GM19099 (cell line): ENCODE measurements around the gene BCAS2.

ENCODE experiments used
- POLR2A ChIP-seq: IDR thresholded peaks from 3 replicates; pipeline ENCODE4 v1.6.1; 2011; ENCODE audit warnings: low read depth; ENCODE audit not compliant: insufficient read length; ENCODE audit errors: extremely low read depth

The BCAS2 gene

DNA sequence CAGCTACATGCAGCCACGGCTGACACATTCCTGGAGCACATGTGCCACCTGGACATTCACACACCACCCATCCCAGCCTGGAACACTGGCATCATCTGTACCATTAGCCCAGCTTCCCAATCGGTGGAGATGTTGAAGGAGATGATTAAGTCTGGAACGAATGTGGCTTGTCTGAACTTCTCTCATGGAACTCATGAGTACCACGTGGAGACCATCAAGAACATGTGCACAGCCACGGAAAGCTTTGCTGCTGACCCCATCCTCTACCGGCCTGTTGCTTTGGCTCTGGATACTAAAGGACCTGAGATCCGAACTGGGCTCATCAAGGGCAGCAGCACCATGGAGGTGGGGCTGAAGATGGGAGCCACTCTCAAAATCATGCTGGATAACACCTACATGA is 45.4 kb downstream of the BCAS2 start:
- no peak for TF ChIP-seq POLR2A

DNA sequence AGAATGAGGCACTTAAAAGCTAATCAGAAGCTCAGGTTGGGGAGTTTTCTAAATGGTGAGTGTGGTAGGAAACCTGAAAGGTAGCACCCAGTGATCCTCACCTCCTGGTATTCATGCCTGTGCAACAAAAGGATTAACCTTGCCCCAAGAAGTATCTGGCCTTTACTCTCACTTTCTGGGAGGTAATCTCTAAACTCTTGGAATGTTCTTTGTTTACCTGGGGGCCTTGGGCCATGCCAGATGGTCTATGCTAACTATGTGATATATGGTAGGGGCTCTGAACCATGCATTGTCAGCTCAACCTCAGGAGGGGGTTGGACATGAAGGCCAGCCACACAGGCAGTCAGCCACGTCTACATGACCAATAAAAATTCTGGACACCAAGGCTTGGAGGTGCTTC is 46.0 kb downstream of the BCAS2 start:
- TF ChIP-seq POLR2A = no peak

DNA sequence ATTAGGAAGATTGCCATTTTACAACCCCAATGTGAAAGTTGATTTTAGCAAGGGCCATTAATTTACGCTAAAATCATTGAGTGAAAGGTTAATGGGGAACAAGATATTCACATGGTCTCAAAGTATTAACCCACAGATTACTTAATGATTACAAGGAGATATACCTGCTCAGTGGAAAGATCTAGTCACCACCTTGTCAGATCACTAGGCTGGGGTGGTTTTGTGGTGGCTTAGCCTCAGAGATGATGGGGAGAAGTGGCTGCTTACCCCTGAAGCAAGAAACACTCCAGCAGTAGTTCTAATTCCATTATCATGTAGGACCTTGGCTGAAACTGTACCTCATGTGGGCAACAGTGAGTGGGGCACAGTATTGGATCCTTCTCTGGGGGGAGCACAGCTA is 50.3 kb downstream of the BCAS2 start:
- no peak for TF ChIP-seq POLR2A

DNA sequence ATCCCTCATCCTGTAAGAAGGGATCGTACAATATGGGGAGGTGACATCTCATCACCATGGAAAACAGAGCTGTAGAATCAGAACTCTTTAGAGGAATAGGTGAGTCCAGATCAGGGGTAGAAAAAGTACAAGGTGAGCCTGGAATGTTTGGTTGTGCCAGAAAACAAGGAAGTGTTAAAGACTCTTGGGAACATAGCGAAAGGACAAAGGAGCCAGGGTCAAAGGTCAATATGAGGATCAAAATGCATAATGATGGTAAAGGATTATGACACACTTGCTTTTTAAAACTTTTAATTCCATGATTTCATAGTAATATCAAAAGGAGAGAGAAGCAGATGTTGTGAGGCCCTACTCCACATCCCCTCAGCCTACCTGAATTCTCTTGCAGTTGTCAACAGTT is 51.2 kb downstream of the BCAS2 start:
- TF ChIP-seq POLR2A = no peak

DNA sequence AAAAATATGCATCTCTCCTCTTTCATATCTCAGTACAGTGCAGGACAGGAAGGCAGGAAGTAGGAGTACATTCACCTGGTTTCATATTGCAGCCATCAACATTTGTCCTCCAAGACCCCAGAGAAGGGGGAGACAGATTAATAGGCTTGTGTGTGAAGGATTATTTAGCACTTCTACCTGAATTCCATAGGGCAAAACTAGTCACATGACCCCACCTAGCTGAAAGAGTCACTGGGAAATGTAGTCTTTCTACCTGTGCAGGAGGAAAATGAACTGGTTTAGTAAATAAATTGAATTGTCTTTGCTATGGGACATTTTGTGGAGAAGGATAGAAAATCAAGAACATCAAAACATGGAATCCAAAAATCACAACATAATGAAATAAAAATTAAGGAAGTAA is 56.5 kb downstream of the BCAS2 start:
- TF ChIP-seq POLR2A = no peak

DNA sequence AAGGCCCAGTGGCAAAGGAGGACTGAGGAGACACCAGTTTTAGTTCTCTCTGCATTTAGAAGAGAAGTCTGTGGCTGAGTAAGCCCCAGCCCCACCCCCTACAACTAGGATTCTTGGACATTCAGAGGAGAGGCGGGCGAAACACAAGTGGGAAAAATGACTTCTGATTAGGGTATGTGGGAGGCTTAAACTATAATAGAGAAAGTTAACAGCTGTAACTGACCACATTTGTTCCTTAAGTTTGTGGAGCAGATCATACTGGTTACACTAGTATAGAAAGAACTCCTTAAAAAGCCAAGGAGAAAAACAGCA is 59.2 kb downstream of the BCAS2 start:
- TF ChIP-seq POLR2A = no peak

DNA sequence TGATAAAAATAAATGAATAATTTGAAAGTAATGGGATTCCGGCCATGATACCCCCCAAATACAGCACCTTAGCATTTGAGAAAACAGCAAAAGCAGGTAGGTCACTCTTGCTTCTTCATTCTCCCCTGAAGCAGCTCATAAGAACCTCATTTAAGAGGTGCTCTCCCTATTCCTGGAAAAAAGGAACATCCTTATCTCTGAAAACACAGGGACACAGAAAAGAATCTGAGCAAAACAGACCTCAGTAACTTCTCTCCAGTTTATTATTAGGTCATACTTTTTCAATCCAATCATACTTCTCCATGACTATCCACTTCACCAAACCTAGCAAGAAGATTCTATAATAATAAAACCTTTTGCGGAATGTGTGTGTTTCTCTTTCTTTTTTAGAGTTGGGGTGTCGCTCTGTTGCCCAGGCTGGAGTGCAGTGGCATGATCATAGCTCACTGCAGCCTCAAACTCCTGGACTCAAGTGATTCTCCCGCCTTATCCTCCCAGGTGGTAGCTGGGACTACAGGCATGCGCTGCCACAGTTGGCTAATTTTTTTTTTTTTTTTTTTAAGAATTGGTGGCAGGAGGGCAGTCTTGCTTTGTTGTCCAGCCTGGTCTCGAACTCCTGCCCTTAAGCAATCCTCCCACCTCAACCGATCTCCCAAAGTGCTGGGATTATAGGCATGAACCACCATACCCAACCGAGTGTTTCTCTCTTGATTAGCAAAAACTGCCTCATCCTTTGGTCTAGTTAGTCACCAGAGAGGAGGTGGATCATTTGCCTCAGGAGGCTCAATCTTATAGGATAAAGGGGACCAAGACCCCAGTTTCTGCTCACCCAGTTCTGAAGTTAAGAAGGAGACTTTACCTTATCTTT is 59.8 kb downstream of the BCAS2 start:
- no peak for TF ChIP-seq POLR2A
